ENCODE measurements around the gene SLCO2A1.
A peak's percentile ranks its signal among the peaks of the same experiment; 100 is the strongest.

The SLCO2A1 gene

GRCh38 chr3:133945381-133946095 lies 84.2 kb downstream of the SLCO2A1 start:
- Histone ChIP-seq H3K36me3 (ENCODE audit: control insufficient read depth in 2 of 2, insufficient read depth in 1 of 2, low read length in 2 of 2) (no peaks in the 10 kb centered on the region), H3K9me3 (ENCODE audit: control insufficient read depth, insufficient read depth, low read depth, low read length) (no peaks in the 10 kb centered on the region), H3K4me1 (ENCODE audit: control insufficient read depth, insufficient read depth, low read length) (peaks cover 22% of the 10 kb centered on the region), H3K27ac (ENCODE audit: extremely low read depth, low read depth, low read length) (no peak overlapping the region), H3K4me3 (ENCODE audit: low read depth, low read length) (no peak overlapping the region)
- CTCF ChIA-PET, result interaction anchor here (0.6 to 1.7 kb wide), 2 partner anchors 16 to 97 kb away, joined by 4 to 6 read pairs; no protein-coding TSS in a partner anchor
- TF ChIP-seq ZNF701 (tag by site-specific recombination; IDR thresholded peaks at IDR 0.05) (no peak), ZBTB20 (tag by site-specific recombination; IDR thresholded peaks at IDR 0.05) (peak; percentile 43; the same call in 1 of the 2 replicates)
- POLR2A ChIA-PET, result no interaction called here

DNA sequence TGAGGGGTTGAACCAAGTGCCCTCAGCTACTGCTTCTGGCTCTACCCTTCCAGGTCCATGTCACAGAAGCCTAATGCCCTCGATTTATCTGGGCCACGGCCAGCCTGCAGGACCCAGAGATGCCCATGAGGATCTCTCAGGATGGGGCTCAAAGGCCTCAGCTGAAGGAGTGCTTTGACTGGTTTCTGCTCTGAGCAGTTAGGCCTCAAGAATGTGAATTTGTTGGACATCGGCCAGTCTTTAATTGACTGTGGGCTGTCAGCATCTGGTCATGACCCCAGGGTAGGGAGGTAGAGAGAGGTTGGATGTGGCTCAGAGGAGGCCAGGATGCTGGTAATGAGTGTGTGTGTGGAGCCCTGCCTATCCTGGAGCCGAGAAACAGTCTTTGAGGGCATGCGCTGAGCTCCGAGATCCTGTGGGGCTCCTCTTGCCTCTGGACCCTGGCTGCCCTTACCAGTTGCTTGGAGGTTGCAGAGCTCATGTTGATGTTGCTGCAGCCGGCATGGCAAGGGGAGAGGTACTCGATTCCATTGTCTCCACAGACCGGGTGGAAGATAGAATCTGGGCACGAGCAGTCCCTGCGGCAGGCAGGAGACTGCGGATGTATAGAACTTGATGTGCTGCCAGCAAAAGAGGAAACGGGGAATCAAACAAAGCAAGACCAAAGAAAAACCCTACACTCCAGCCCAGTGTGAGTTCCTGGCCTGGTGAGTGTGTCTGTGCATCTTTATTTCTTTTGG lies 84.9 kb downstream of the SLCO2A1 start:
- H3K4me1 ChIP-seq (ENCODE audit: control insufficient read depth, insufficient read depth, low read length), result peaks cover 22% of the 10 kb centered on the region
- TF ChIP-seq ZNF114 (tag by site-specific recombination; IDR thresholded peaks at IDR 0.05) (no peak), ZNF426 (tag by site-specific recombination; IDR thresholded peaks at IDR 0.05) (no peak), GLIS1 (tag by site-specific recombination; IDR thresholded peaks at IDR 0.05) (peak; percentile 42; the same call in 1 of the 2 replicates), KLF8 (tag by site-specific recombination; IDR thresholded peaks at IDR 0.05) (0 out of 2 replicates have a peak, but pooled peaks have one; percentile 16), PRDM10 (tag by site-specific recombination; IDR thresholded peaks at IDR 0.05) (peak; percentile 30; the same call in 1 of the 2 replicates)
- no peaks in the 10 kb centered on the region for H3K36me3 ChIP-seq (ENCODE audit: control insufficient read depth in 2 of 2, insufficient read depth in 1 of 2, low read length in 2 of 2)
- H3K4me3 ChIP-seq (ENCODE audit: low read depth, low read length), result no peak overlapping the region
- H3K27ac ChIP-seq (ENCODE audit: extremely low read depth, low read depth, low read length), result no peak overlapping the region
- H3K9me3 ChIP-seq (ENCODE audit: control insufficient read depth, insufficient read depth, low read depth, low read length), result no peaks in the 10 kb centered on the region
- POLR2A ChIA-PET, result no interaction called here
- CTCF ChIA-PET, result interaction anchor here (0.6 to 1.7 kb wide), 4 partner anchors 15 to 1297 kb away, joined by 3 to 6 read pairs (median 4); no protein-coding TSS in a partner anchor

- CTCF ChIA-PET, result interaction anchor here (0.7 to 1.7 kb wide), 3 partner anchors 14 to 1296 kb away, joined by 3 to 6 read pairs (median 5); no protein-coding TSS in a partner anchor
- H3K4me3 ChIP-seq (ENCODE audit: low read depth, low read length), result no peak overlapping the region
- POLR2A ChIA-PET, result no interaction called here
- TF ChIP-seq ZBTB20 (tag by site-specific recombination; IDR thresholded peaks at IDR 0.05) (peak; percentile 45), ZNF211 (tag by site-specific recombination; IDR thresholded peaks at IDR 0.05; ENCODE audit: low read depth) (no peak)
- H3K36me3 ChIP-seq (ENCODE audit: control insufficient read depth in 2 of 2, insufficient read depth in 1 of 2, low read length in 2 of 2), result no peaks in the 10 kb centered on the region
- peaks cover 22% of the 10 kb centered on the region for H3K4me1 ChIP-seq (ENCODE audit: control insufficient read depth, insufficient read depth, low read length)
- H3K27ac ChIP-seq (ENCODE audit: extremely low read depth, low read depth, low read length), result no peak overlapping the region; the same call in 1 of the 2 replicates
- no peaks in the 10 kb centered on the region for H3K9me3 ChIP-seq (ENCODE audit: control insufficient read depth, insufficient read depth, low read depth, low read length)
These were observed 85.5 kb downstream of the SLCO2A1 start for GRCh38 chr3:133944181-133944580.

- CTCF ChIA-PET, result interaction anchor here (1.7 kb wide), 1 partner anchor 14 kb away, joined by 6 read pairs; no protein-coding TSS in a partner anchor
- no peaks in the 10 kb centered on the region for H3K9me3 ChIP-seq (ENCODE audit: control insufficient read depth, insufficient read depth, low read depth, low read length)
- peaks cover 22% of the 10 kb centered on the region for H3K4me1 ChIP-seq (ENCODE audit: control insufficient read depth, insufficient read depth, low read length)
- POLR2A ChIA-PET, result no interaction called here
- no peak overlapping the region for H3K4me3 ChIP-seq (ENCODE audit: low read depth, low read length)
- H3K27ac ChIP-seq (ENCODE audit: extremely low read depth, low read depth, low read length), result no peak overlapping the region; the same call in 1 of the 2 replicates
- H3K36me3 ChIP-seq (ENCODE audit: control insufficient read depth in 2 of 2, insufficient read depth in 1 of 2, low read length in 2 of 2), result no peaks in the 10 kb centered on the region
- TF ChIP-seq INSM2 (tag by site-specific recombination; IDR thresholded peaks at IDR 0.05), result no peak
- TF ChIP-seq ZNF558 (tag by site-specific recombination; IDR thresholded peaks at IDR 0.05), result no peak
- TF ChIP-seq SCRT1 (tag by site-specific recombination; IDR thresholded peaks at IDR 0.05; ENCODE audit: borderline replicate concordance), result no peak
- no peak for TF ChIP-seq ZFP41 (tag by site-specific recombination; IDR thresholded peaks at IDR 0.05; ENCODE audit: borderline replicate concordance)
- TF ChIP-seq ZNF768 (tag by site-specific recombination; IDR thresholded peaks at IDR 0.05), result no peak
- TF ChIP-seq ZNF19 (tag by site-specific recombination; IDR thresholded peaks at IDR 0.05; ENCODE audit: low read depth), result no peak
- TF ChIP-seq ZNF600 (tag by site-specific recombination; IDR thresholded peaks at IDR 0.05), result peak; percentile 87
- TF ChIP-seq BCL11A (tag by site-specific recombination; IDR thresholded peaks at IDR 0.05; ENCODE audit: low read depth), result no peak
- TF ChIP-seq ZNF596 (tag by site-specific recombination; IDR thresholded peaks at IDR 0.05), result no peak
- TF ChIP-seq MYNN (tag by site-specific recombination; IDR thresholded peaks at IDR 0.05; ENCODE audit: borderline replicate concordance), result no peak
- no peak for TF ChIP-seq ZSCAN18 (tag by site-specific recombination; IDR thresholded peaks at IDR 0.05)
These were observed 86.0 kb downstream of the SLCO2A1 start for GRCh38 chr3:133943639-133944141.
